ENCODE data around the gene RPL36AL.
"Not testable (repeated sequence)": the region's sequence is repeated elsewhere in the genome, so short reads cannot be mapped to it uniquely, and the experiment has no call there.

RPL36AL gene

GRCh38 chr14:49620182-49621113 lies at the start of gene RPL36AL, which contains the start of gene MGAT2:
TSS of gene RPL36AL (minus strand) at chr14:49620626. CDS start at chr14:49619104, 1,522 bp downstream.
TSS of gene MGAT2 (plus strand) at chr14:49620799. CDS start at chr14:49621269, 470 bp downstream.
- DNase-seq: peak; percentile 87 to 96 (median 92)

- DNase-seq: no peak
These were observed 39.4 kb upstream of the RPL36AL start for GRCh38 chr14:49659526-49660455.

DNA sequence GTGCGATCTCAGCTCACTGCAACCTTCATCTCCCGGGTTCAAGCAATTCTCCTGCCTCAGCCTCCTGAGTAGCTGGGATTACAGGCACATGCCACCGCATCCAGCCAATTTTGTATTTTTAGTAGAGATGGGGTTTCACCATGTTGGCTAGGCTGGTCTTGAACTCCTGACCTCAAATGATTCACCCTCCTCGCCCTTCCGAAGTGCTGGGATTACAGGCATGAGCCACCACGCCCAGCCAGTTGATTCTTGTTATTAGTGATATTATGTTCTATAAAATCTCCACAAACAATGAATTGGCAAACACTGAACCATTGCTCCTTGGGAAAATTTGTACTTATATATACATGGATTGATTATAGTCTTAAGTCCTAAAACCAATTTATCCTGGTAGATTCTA lies 37.1 kb upstream of the RPL36AL start:
- not testable (repeated sequence) for DNase-seq

GRCh38 chr14:49654511-49654910 lies 34.1 kb upstream of the RPL36AL start:
- no peak for DNase-seq

GRCh38 chr14:49653508-49653907 lies 33.1 kb upstream of the RPL36AL start:
- no peak for DNase-seq

- DNase-seq: no peak
These were observed 21.7 kb upstream of the RPL36AL start for GRCh38 chr14:49642163-49642562.

GRCh38 chr14:49641697-49642129 lies 21.3 kb upstream of the RPL36AL start:
- DNase-seq: no peak

DNA sequence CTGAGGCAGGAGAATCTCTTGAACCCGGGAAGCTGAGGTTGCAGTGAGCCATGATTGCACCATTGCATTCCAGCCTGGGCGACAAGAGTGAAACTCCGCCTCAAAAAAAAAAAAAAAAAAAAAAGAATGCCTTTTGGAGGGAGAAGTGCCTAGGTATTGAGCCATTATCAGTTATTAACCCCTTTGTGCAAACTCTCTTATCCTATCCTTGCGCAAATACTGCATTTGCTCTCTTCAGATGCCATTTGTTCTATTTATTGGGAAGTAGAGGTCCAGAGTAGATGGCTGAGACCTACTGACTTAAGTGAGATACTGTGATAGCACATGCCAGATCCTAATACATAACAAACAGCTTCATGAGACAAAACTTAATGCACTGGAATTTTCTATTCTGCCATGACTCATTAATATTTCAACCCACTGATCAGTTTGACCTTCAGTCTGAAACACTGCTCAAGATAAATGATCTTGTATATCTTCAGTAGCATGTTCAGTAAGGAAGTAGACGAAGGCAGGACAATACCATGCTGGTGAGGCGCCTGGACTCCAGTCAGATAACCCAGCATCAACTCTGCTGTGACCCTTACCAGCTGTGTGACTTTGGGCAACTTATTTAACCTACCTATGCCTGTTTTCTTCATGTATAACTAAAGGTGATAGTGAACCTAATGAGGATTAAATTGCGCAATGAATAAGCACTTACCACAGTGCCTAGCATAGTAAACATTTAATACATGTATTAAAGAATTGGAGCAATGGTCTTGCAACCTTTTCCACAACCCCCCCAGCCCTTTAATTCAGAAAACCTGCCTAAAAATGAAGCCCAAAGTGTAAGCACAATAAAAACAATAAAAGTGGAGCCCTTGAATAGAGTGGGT lies 20.4 kb upstream of the RPL36AL start:
- DNase-seq: no peak

DNA sequence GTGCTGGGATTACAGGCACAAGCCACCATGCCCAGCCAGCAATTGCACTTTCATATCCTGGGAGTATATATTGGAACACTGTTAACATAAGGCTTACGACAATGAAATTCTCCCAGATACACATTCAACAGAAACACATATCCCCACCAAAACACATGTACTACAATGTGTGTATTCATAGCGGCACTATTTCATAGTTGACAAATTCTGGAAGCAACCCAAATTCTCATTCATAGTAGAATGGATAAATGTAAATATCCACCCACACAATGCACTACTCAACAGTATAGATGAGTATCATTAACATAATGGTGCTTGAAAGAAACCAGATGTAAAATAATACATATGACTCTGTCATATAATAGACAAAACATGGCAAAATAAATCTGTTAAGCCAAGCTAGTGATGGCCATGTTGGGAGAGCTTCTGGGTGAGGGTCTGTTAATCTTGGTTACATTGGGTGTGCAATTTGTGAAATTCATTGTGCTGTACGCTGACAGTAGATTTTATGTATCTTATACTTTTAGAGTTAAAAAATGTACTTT lies 17.2 kb upstream of the RPL36AL start:
- no peak for DNase-seq

DNA sequence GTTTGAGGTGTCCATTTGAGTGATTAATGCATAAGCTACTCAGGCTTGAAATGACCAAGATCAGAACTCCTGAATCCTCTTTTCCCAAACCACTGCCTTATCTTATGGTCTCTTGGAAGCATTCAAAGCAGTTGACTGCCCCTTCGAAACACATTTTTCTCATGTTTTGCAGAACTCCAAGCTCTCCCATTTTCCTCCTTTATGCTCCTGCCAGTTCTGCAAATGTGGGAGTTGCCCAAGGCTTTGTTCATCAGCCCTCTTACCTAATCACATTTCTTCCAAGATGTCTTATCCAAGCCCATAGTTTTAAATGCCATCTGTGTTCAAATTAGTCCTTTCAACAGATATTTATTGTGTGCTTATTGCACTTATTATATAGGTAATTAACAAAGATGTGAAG lies 16.4 kb upstream of the RPL36AL start:
- DNase-seq: no peak

DNA sequence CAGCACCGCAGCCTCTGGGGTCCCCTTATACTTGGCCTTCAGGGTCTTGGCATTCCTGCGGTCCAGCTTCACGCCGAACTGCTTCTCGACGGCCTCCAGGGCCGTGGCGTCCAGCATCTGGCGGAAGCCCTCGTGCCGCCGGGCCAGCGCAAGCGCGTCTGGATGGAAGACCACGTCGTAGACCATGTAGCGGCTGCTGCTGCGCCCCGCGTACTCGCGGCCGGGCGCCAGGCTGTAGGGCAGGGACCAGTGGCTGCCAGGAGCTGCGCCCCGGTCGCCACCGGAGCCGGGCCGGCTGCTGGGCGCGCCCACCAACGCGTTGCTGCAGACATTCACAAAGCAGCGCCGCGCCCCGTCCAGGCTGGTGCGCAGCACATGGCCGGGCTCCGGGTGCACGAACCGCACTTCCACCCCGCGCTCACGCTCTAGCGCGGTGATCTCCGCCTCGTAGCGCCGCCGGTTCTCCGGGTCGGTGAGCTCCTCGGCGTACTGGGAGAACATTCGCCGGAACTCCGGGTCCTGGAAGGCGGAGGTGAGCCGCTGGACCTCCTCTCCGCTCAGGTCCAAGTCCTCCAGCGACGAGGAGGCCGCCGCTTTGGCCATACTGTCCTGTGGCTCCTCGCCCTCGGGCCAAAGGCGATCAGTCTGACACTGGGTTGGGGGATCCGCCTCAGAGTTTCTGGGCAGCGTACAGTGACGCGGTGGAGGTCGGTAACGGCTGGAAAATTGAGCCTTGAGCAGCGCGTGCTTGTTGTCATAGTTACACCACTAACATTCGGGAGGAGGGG lies 14.3 kb upstream of the RPL36AL start, which contains the start of gene DNAAF2:
Gene DNAAF2, minus strand, starts transcription at position 698 of the 788 bp plus-strand sequence. Its CDS starts 95 bp downstream, at position 603.
- DNase-seq: peak; percentile 58 to 89 (median 68)

DNA sequence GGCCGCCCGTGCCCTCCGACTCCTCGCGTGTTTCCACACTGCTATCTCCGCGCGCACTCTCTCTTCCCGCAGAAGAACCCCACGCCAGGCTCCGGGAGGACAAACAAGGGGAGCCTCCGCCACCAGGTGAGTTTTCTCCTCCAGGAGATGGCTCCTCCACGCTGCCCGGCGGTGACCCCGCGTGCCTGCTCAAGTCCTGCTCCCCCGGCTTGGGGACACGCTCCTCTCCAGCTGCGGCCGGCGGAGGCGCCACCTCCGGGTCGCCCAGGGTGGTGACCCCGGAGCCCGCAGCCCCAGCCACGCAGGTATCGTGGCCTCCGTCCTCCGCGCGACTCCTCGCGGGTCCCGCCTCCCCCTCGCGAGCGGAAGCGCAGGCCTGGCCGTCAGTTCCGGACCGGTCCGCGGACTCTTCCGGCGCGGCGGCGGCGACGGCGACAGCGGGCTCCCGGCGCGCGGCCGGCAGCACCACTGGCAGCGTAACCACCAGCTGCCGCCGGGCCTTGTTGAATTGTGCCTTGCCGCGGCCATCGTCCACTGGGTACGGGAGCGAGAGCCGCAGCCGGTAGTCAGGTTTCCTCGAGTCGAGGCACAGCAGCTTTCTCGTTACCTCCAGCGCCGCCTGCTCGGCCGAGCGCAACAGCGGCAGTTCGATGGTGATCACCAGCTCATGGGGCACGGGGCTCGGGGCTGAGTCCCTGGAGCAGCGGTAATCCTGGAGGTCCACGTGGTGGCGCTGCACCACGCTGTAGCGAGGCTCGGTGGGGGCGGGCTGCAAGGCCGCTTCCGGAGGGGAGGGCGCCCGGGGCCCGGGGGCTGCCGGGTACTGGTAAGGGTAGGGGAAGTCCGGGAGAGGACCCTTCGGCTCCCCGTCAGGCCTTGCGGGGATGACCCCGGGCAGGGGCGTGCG lies 13.5 kb upstream of the RPL36AL start:
- DNase-seq: peak; percentile 85 to 92 (median 90)

DNA sequence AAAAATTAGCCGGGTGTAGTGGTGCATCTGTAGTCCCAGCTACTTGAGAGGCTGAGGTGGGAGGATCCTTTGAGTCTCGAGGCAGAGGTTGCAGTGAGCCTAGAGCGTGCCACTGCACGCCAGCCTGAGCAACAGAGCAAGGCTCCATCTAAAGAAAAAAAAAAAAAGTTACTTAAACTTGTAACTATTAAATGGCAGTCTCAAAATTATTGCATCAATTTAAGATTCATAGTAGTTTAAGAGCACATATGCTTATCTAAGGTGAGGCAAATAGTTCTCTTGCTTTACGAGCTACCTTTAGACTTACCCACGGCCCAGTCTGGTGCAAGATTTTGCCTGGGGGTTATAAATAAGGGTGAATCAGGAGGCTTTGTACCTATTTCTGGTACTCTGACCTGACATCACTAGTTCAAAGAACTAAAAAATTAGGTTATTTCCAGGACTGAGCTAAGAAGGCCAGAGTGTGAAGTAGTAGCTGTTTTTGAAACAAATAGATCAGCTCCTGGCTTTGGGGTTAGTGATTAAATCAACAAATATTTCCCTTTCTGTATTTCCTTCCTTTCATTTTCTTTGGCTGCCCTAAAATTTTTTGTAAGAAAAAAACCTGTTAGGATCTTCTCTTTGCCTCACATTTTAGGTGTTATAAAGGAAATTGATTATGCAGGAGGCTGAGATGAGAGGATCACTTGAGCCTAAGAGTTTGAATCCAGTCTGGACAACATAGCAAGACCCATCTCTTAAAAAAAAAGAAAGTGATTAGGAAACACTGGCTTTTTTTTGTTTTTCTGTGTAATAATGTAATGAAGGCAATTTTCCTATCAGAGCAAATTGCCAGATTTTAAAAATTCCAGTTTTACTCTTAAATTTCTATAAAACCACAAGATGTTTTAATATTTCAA lies 3.8 kb upstream of the RPL36AL start:
- no peak for DNase-seq

GRCh38 chr14:49623387-49623786 lies 3.0 kb upstream of the RPL36AL start:
- no peak for DNase-seq

GRCh38 chr14:49622022-49622607 lies 1.7 kb upstream of the RPL36AL start:
- DNase-seq: no peak

DNA sequence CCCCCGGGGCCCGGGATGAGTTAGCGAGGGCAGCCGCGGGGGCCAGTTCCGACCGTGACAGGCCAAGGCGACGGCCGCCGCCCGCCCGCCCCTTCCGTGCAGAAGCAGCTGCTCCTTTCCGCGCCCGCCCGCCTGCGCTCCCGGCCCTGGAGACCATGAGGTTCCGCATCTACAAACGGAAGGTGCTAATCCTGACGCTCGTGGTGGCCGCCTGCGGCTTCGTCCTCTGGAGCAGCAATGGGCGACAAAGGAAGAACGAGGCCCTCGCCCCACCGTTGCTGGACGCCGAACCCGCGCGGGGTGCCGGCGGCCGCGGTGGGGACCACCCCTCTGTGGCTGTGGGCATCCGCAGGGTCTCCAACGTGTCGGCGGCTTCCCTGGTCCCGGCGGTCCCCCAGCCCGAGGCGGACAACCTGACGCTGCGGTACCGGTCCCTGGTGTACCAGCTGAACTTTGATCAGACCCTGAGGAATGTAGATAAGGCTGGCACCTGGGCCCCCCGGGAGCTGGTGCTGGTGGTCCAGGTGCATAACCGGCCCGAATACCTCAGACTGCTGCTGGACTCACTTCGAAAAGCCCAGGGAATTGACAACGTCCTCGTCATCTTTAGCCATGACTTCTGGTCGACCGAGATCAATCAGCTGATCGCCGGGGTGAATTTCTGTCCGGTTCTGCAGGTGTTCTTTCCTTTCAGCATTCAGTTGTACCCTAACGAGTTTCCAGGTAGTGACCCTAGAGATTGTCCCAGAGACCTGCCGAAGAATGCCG lies 872 bp upstream of the RPL36AL start:
- peak in 5 of 6 experiments; percentile 18 to 62 (median 51) for DNase-seq

DNA sequence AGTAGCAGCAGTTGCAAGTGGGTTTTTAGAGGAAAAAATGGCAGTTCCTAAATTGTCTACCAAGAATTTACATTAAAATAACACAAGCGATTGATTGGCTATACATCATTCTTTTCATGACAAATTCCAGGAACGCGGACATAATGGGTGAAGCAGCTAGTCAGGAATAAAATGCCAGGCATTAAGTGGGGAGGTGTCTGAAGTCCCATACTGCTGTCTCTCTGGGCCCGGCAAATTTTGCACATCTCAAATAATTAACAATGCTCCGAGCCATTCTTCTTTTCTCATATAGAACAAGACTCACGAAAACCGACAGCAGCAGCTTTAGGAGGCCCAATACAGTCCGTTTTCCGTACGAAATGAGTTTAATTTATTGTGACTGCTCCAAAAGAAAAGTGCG lies 696 bp downstream of the RPL36AL start:
- DNase-seq: no peak

Measured in stimulated activated naive CD4-positive, alpha-beta T cell (primary cell).